Stromal cell of bone marrow (primary cell): ENCODE results near the gene METTL16.

Source experiments
- DNase-seq: peaks from one replicate; pipeline ENCODE4 v3.0.0-alpha.2; 2012; ENCODE audit warnings: low read depth

METTL16 gene

GRCh38 chr17:2414446-2415064, 97.1 kb downstream of the METTL16 start:
- DNase-seq: no peak

- DNase-seq: no peak
Observed at GRCh38 chr17:2412561-2413021, 99.1 kb downstream of the METTL16 start.

GRCh38 chr17:2410951-2411350, 100.7 kb downstream of the METTL16 start:
- no peak for DNase-seq

GRCh38 chr17:2406903-2407790, 104.5 kb downstream of the METTL16 start:
- peak; percentile 90 for DNase-seq

- DNase-seq: no peak
Observed at GRCh38 chr17:2406271-2406902, 105.3 kb downstream of the METTL16 start.

GRCh38 chr17:2405247-2405926, 106.3 kb downstream of the METTL16 start:
- DNase-seq: peak; percentile 93

GRCh38 chr17:2403044-2403443, 108.6 kb downstream of the METTL16 start:
- DNase-seq: no peak

GRCh38 chr17:2402544-2402943, 109.1 kb downstream of the METTL16 start:
- DNase-seq: no peak

GRCh38 chr17:2401426-2402221, 110.1 kb downstream of the METTL16 start:
- peak; percentile 98 for DNase-seq

- DNase-seq: peak; percentile 87
Observed at GRCh38 chr17:2400877-2401425, 110.7 kb downstream of the METTL16 start, which contains the start of gene MNT. TSS of gene MNT (minus strand) at chr17:2401060. CDS start at chr17:2400712, 348 bp downstream.

- DNase-seq: no peak
Observed at GRCh38 chr17:2400474-2400866, 111.2 kb downstream of the METTL16 start.

- DNase-seq: peak; percentile 91
Observed at GRCh38 chr17:2399572-2400473, 111.9 kb downstream of the METTL16 start.

GRCh38 chr17:2398655-2399571, 112.8 kb downstream of the METTL16 start:
- DNase-seq: peak; percentile 63

- DNase-seq: no peak
Observed at GRCh38 chr17:2398182-2398581, 113.5 kb downstream of the METTL16 start.

- no peak for DNase-seq
Observed at GRCh38 chr17:2397247-2398171, 114.2 kb downstream of the METTL16 start.

GRCh38 chr17:2396568-2397246, 115.0 kb downstream of the METTL16 start:
- peak; percentile 97 for DNase-seq

GRCh38 chr17:2396192-2396567, 115.5 kb downstream of the METTL16 start:
- no peak for DNase-seq
